MM.1S (cell line): ENCODE measurements around the gene HNRNPA1.

Experiments
- DNase-seq: peaks from one replicate; pipeline ENCODE4 v3.0.0-alpha.2; 2015
- H2AFZ ChIP-seq: fragments of 300-600 bp; sonication (generic); 2 replicates; pipeline ENCODE4 v1.6.0; 2016; ENCODE audit warnings: antibody characterized with exemption, low read length
- H3F3A ChIP-seq: fragments of 300-600 bp; sonication (generic); 2 replicates; pipeline ENCODE4 v1.6.1; 2016; ENCODE audit warnings: mild to moderate bottlenecking, antibody characterized with exemption, low read length, moderate library complexity, mixed read lengths; ENCODE audit not compliant: insufficient read depth
- H3K27ac ChIP-seq: fragments of 300-600 bp; sonication (generic); 2 replicates; pipeline ENCODE4 v1.5.1; 2016; ENCODE audit warnings: mild to moderate bottlenecking, low read length
- H3K27me3 ChIP-seq: fragments of 300-600 bp; sonication (generic); replicated peaks from 2 replicates; pipeline ENCODE4 v1.6.0; 2016; ENCODE audit warnings: low read length; ENCODE audit not compliant: insufficient read depth
- H3K36me3 ChIP-seq: fragments of 300-600 bp; sonication (generic); replicated peaks from 2 replicates; pipeline ENCODE4 v1.6.1; 2016; ENCODE audit warnings: mild to moderate bottlenecking, low read length, mixed read lengths; ENCODE audit not compliant: insufficient read depth
- H3K4me1 ChIP-seq: fragments of 300-600 bp; sonication (generic); 2 replicates; pipeline ENCODE4 v1.6.1; 2016; ENCODE audit warnings: low read length, mixed read lengths
- H3K4me2 ChIP-seq: fragments of 300-600 bp; sonication (generic); 2 replicates; pipeline ENCODE4 v1.6.0; 2016; ENCODE audit warnings: low read depth, low read length
- H3K4me3 ChIP-seq: fragments of 300-600 bp; sonication (generic); 2 replicates; pipeline ENCODE4 v1.5.1; 2016; ENCODE audit warnings: low read length, mixed read lengths
- H3K79me2 ChIP-seq: fragments of 300-600 bp; sonication (generic); 2 replicates; pipeline ENCODE4 v1.6.1; 2016; ENCODE audit warnings: mixed run types, low read length, mixed read lengths
- H3K9ac ChIP-seq: fragments of 300-600 bp; sonication (generic); 2 replicates; pipeline ENCODE4 v1.6.1; 2016; ENCODE audit warnings: low read length, mixed read lengths
- H3K9me2 ChIP-seq: fragments of 300-600 bp; sonication (generic); replicated peaks from 2 replicates; pipeline ENCODE4 v1.6.1; 2016; ENCODE audit warnings: mild to moderate bottlenecking, low read length, mixed read lengths; ENCODE audit not compliant: insufficient read depth
- H3K9me3 ChIP-seq: fragments of 300-600 bp; sonication (generic); replicated peaks from 2 replicates; pipeline ENCODE4 v1.6.1; 2016; ENCODE audit warnings: mild to moderate bottlenecking, low read length, mixed read lengths; ENCODE audit not compliant: insufficient read depth
- H4K20me1 ChIP-seq: fragments of 300-600 bp; sonication (generic); 2 replicates; pipeline ENCODE4 v1.6.1; 2016; ENCODE audit warnings: mild to moderate bottlenecking, low read length, moderate library complexity, mixed read lengths; ENCODE audit not compliant: insufficient read depth
- CTCF ChIP-seq: fragments of 300-600 bp; sonication (generic); IDR thresholded peaks from 2 replicates; pipeline ENCODE4 v1.5.1; 2016; ENCODE audit warnings: antibody characterized with exemption, low read length, mixed read lengths
- EZH2 ChIP-seq: fragments of 300-600 bp; sonication (generic); optimal IDR thresholded peaks from 2 replicates; pipeline ENCODE3; 2017; ENCODE audit warnings: low read depth, mild to moderate bottlenecking, antibody characterized with exemption, low read length, mixed read lengths
- EZH2phosphoT487 ChIP-seq: fragments of 300-600 bp; sonication (generic); IDR thresholded peaks from 2 replicates; pipeline ENCODE4 v1.6.1; 2018; ENCODE audit warnings: antibody characterized with exemption, low read length

The HNRNPA1 gene

GRCh38 chr12:54286042-54287030, 5.8 kb downstream of the HNRNPA1 start:
- TF ChIP-seq EZH2, result no peak
- no peak for TF ChIP-seq CTCF
- TF ChIP-seq EZH2phosphoT487, result no peak
- Histone ChIP-seq H3K4me2 (no peak overlapping the region), H4K20me1 (peaks cover 41% of the 10 kb centered on the region), H3K4me1 (peaks cover 15% of the 10 kb centered on the region; the same call in 1 of the 2 replicates), H3K27ac (no peak overlapping the region), H2AFZ (no peak overlapping the region), H3F3A (peaks cover 71% of the 10 kb centered on the region), H3K9ac (no peak overlapping the region), H3K79me2 (peaks cover 36% of the 10 kb centered on the region), H3K9me3 (no peaks in the 10 kb centered on the region), H3K9me2 (no peaks in the 10 kb centered on the region), H3K36me3 (peaks cover 25% of the 10 kb centered on the region), H3K4me3 (no peak overlapping the region), H3K27me3 (no peaks in the 10 kb centered on the region)
- no peak for DNase-seq

GRCh38 chr12:54287261-54288157, 7.0 kb downstream of the HNRNPA1 start:
- H3K9ac ChIP-seq, result no peak overlapping the region
- DNase-seq, result no peak
- H3K9me3 ChIP-seq, result no peaks in the 10 kb centered on the region
- H3K9me2 ChIP-seq, result no peaks in the 10 kb centered on the region
- no peak overlapping the region for H2AFZ ChIP-seq
- peaks cover 37% of the 10 kb centered on the region for H4K20me1 ChIP-seq
- H3K79me2 ChIP-seq, result peaks cover 24% of the 10 kb centered on the region
- no peaks in the 10 kb centered on the region for H3K27me3 ChIP-seq
- TF ChIP-seq EZH2phosphoT487 (no peak), CTCF (no peak)
- no peak overlapping the region for H3K4me2 ChIP-seq
- peaks cover 65% of the 10 kb centered on the region for H3F3A ChIP-seq
- H3K36me3 ChIP-seq, result peaks cover 20% of the 10 kb centered on the region
- H3K4me1 ChIP-seq, result peaks cover 11% of the 10 kb centered on the region; the same call in 1 of the 2 replicates
- H3K4me3 ChIP-seq, result no peak overlapping the region
- no peak overlapping the region for H3K27ac ChIP-seq

GRCh38 chr12:54292083-54292930, 11.8 kb downstream of the HNRNPA1 start:
- TF ChIP-seq CTCF, result no peak
- H4K20me1 ChIP-seq, result no peaks in the 10 kb centered on the region
- no peak for DNase-seq
- H3F3A ChIP-seq, result peaks cover 24% of the 10 kb centered on the region
- no peak overlapping the region for H3K4me2 ChIP-seq
- H3K9ac ChIP-seq, result no peak overlapping the region
- no peak overlapping the region for H3K4me3 ChIP-seq
- no peaks in the 10 kb centered on the region for H3K9me2 ChIP-seq
- no peaks in the 10 kb centered on the region for H3K36me3 ChIP-seq
- H3K9me3 ChIP-seq, result no peaks in the 10 kb centered on the region
- no peaks in the 10 kb centered on the region for H3K4me1 ChIP-seq
- H3K27me3 ChIP-seq, result peaks cover 8% of the 10 kb centered on the region; the same call in 1 of the 2 replicates
- H2AFZ ChIP-seq, result no peak overlapping the region
- H3K79me2 ChIP-seq, result no peaks in the 10 kb centered on the region
- H3K27ac ChIP-seq, result no peak overlapping the region
